Gastrocnemius medialis (tissue), 4 donors: ENCODE data around the gene PRR23E.

Experiments
- CTCF ChIP-seq, 5 experiments: fragments of 450-650 bp in 3 of 5; fragments of 200-600 bp in 2 of 5; sonication (generic) in 2 of 5; IDR thresholded peaks in 4 of 5; conservative IDR thresholded peaks in 1 of 5; 1 replicate in 4 of 5; 2 replicates in 1 of 5; pipeline ENCODE4 v1.5.1; 2016 to 2019; ENCODE audit warnings: antibody characterized with exemption in 5 of 5, mild to moderate bottlenecking in 3 of 5, moderate library complexity in 3 of 5
- POLR2A ChIP-seq, 2 donors: fragments of 450-650 bp; IDR thresholded peaks; one replicate each; pipeline ENCODE4 v1.6.1; 2017; ENCODE audit warnings: antibody characterized with exemption in 2 of 2, mild to moderate bottlenecking in 2 of 2, moderate library complexity in 2 of 2

GRCh38 chr3:127193341-127193740 is 410 bp downstream of the PRR23E start:
- TF ChIP-seq POLR2A (IDR thresholded peaks at IDR 0.05) (no peak), CTCF (IDR thresholded peaks at IDR 0.05 in 4 of 5, conservative IDR thresholded peaks at IDR 0.05 in 1 of 5) (no peak)
